ENCODE results near the gene SIAH3. TPM values are rescaled to one million over a fixed set of nuclear protein-coding genes. Genes with fewer than 3 reads are reported as not detected.

The SIAH3 gene
- total RNA-seq, 3 donors from 2014 or later (not counting 1 experiment from before 2014, with no cell fraction given): not detected

GRCh38 chr13:45798851-45799250, 52.7 kb downstream of the SIAH3 start:
- no peaks in the 10 kb centered on the region for H3K9me3 Mint-ChIP-seq
- H3K4me1 ChIP-seq (ENCODE audit: control insufficient read depth, insufficient read depth, low read length): no peaks in the 10 kb centered on the region
- DNase-seq (no peak), ATAC-seq (no peak)
- no peaks in the 10 kb centered on the region for H3K36me3 ChIP-seq (ENCODE audit: control insufficient read depth, insufficient read depth, low read length)
- WGBS (ENCODE audit: insufficient coverage): 98% methylated on average over 3 of the region's 3 CpGs
- H3K4me1 Mint-ChIP-seq: no peaks in the 10 kb centered on the region
- H3K4me3 ChIP-seq (ENCODE audit: low read length): no peak overlapping the region
- intact Hi-C loops (cut with micrococcal nuclease): no loop called here
- H3K27me3 Mint-ChIP-seq (ENCODE audit: low read depth in 2 of 2): peaks cover 0 to 8% of the 10 kb centered on the region in 2 donors
- H3K27ac Mint-ChIP-seq: no peak overlapping the region
- H3K27ac ChIP-seq (ENCODE audit: low read length): no peak overlapping the region
- H3K9me3 ChIP-seq (ENCODE audit: control insufficient read depth, insufficient read depth, low read length): no peaks in the 10 kb centered on the region
- no peak for TF ChIP-seq CTCF (IDR thresholded peaks at IDR 0.05)
- H3K4me3 Mint-ChIP-seq: no peak overlapping the region
- no peaks in the 10 kb centered on the region for H3K36me3 Mint-ChIP-seq
- H3K27me3 ChIP-seq (ENCODE audit: control insufficient read depth, insufficient read depth, low read length): no peaks in the 10 kb centered on the region

- no peak overlapping the region for H3K4me3 ChIP-seq (ENCODE audit: low read length)
- H3K27me3 Mint-ChIP-seq (ENCODE audit: low read depth in 2 of 2): peaks cover 0 to 8% of the 10 kb centered on the region in 2 donors
- H3K27me3 ChIP-seq (ENCODE audit: control insufficient read depth, insufficient read depth, low read length): no peaks in the 10 kb centered on the region
- TF ChIP-seq CTCF (IDR thresholded peaks at IDR 0.05): no peak
- intact Hi-C loops (cut with micrococcal nuclease): no loop called here
- DNase-seq (no peak), ATAC-seq (no peak)
- no peaks in the 10 kb centered on the region for H3K36me3 ChIP-seq (ENCODE audit: control insufficient read depth, insufficient read depth, low read length)
- H3K36me3 Mint-ChIP-seq: no peaks in the 10 kb centered on the region
- no peak overlapping the region for H3K27ac ChIP-seq (ENCODE audit: low read length)
- no peaks in the 10 kb centered on the region for H3K4me1 ChIP-seq (ENCODE audit: control insufficient read depth, insufficient read depth, low read length)
- WGBS (ENCODE audit: insufficient coverage): 93% methylated on average over 10 of the region's 11 CpGs
- H3K27ac Mint-ChIP-seq: no peak overlapping the region
- H3K4me3 Mint-ChIP-seq: no peak overlapping the region
- no peaks in the 10 kb centered on the region for H3K9me3 Mint-ChIP-seq
- no peaks in the 10 kb centered on the region for H3K4me1 Mint-ChIP-seq
- no peaks in the 10 kb centered on the region for H3K9me3 ChIP-seq (ENCODE audit: control insufficient read depth, insufficient read depth, low read length)
These were observed 54.9 kb downstream of the SIAH3 start for GRCh38 chr13:45796426-45797235.

GRCh38 chr13:45792827-45793303, 58.7 kb downstream of the SIAH3 start:
- 91% methylated on average over 6 of the region's 6 CpGs for WGBS (ENCODE audit: insufficient coverage)
- Mint-ChIP-seq H3K27ac (no peak overlapping the region), H3K4me3 (no peak overlapping the region), H3K9me3 (no peaks in the 10 kb centered on the region), H3K27me3 (ENCODE audit: low read depth in 2 of 2) (peaks cover 0 to 9% of the 10 kb centered on the region in 2 donors), H3K4me1 (no peaks in the 10 kb centered on the region), H3K36me3 (no peaks in the 10 kb centered on the region)
- no peak overlapping the region for H3K4me3 ChIP-seq (ENCODE audit: low read length)
- H3K27ac ChIP-seq (ENCODE audit: low read length): no peak overlapping the region
- no peak for TF ChIP-seq CTCF (IDR thresholded peaks at IDR 0.05)
- no peaks in the 10 kb centered on the region for H3K27me3 ChIP-seq (ENCODE audit: control insufficient read depth, insufficient read depth, low read length)
- H3K36me3 ChIP-seq (ENCODE audit: control insufficient read depth, insufficient read depth, low read length): no peaks in the 10 kb centered on the region
- H3K4me1 ChIP-seq (ENCODE audit: control insufficient read depth, insufficient read depth, low read length): no peaks in the 10 kb centered on the region
- no peak for DNase-seq
- intact Hi-C loops (cut with micrococcal nuclease): no loop called here
- H3K9me3 ChIP-seq (ENCODE audit: control insufficient read depth, insufficient read depth, low read length): no peaks in the 10 kb centered on the region
- no peak for ATAC-seq

All from natural killer cell (primary cell).